Activated CD8-positive, alpha-beta memory T cell treated with anti-CD3 and anti-CD28 coated beads, Interleukin-2, amount 50 U/mL, for 1 hour (primary cell): ENCODE measurements around the gene PIP4K2A.
"Not testable (repeated sequence)": the region's sequence is repeated elsewhere in the genome, so short reads cannot be mapped to it uniquely, and the experiment has no call there.

Experiments used
- DNase-seq: peaks from one replicate; pipeline ENCODE4 v3.0.0-alpha.2; 2020; ENCODE audit errors: extremely low read depth

The PIP4K2A gene

GRCh38 chr10:22514414-22514758 lies 200.0 kb downstream of the PIP4K2A start:
- DNase-seq: not testable (repeated sequence)

- DNase-seq: not testable (repeated sequence)
Observed at GRCh38 chr10:22513483-22514413, 200.6 kb downstream of the PIP4K2A start.

- not testable (repeated sequence) for DNase-seq
Observed at GRCh38 chr10:22512015-22512414, 202.4 kb downstream of the PIP4K2A start.

GRCh38 chr10:22508214-22508613 lies 206.2 kb downstream of the PIP4K2A start:
- DNase-seq: not testable (repeated sequence)

GRCh38 chr10:22505911-22506685 lies 208.3 kb downstream of the PIP4K2A start:
- no peak for DNase-seq

DNA sequence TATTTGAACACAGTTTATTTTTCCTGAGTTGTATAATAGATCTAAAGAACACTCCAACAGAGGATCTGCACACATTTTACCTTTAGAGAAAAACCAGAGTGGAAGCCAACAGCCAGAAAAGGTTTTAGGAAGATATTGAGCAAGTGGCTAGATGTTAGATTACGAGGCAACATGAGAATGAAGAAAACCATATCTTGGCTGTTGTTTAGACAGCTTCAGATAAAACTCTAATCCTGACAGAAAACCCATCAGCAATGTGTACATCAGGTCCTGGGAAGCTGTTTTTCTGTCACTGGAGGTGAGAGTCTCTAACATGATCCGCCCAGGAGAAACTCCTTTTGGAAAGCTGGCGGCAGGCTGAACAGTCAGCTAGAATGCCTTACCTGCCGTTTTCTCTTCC lies 209.6 kb downstream of the PIP4K2A start:
- DNase-seq: no peak

- no peak for DNase-seq
Observed at GRCh38 chr10:22503315-22504088, 210.9 kb downstream of the PIP4K2A start.

DNA sequence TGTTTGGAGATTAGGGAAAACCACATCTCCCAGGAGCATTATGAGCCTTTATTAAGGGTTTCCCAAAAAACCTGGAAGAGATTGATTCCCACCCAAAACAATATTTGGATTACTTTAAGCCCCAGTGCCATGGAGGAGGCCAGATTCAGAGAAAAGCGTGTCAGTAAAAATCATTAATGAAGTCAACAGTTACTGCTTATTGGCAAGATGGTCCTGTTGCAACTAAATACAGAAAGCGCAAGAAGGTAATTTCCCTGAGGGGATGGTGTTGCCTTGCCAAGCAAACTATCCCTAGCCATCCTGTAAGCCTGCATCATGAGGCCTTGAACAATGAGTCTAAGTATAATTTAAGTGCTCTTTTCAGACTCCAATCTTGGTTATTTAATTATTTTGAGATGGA lies 212.5 kb downstream of the PIP4K2A start:
- DNase-seq: no peak

- DNase-seq: no peak
Observed at GRCh38 chr10:22501413-22501812, 213.0 kb downstream of the PIP4K2A start.

GRCh38 chr10:22500656-22501340 lies 213.6 kb downstream of the PIP4K2A start:
- DNase-seq: no peak

DNA sequence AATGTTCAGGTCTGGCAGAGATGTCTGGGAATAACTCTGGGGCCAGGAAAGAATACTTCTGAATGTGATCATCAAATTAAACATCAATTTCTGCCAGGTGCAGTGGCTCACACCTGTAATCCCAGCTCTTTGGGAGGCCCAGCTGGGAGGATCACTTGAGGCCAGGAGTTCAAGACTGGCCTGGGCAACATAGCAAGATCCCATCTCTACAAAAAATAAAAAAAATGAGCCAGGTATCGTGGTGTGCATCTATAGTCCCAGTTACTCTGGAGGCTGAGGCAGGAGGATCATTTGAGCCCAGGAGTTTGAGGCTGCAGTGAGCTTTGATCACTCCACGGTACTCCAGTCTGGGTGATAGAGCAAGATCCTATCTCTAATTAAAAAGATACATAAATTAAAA lies 214.4 kb downstream of the PIP4K2A start:
- not testable (repeated sequence) for DNase-seq

DNA sequence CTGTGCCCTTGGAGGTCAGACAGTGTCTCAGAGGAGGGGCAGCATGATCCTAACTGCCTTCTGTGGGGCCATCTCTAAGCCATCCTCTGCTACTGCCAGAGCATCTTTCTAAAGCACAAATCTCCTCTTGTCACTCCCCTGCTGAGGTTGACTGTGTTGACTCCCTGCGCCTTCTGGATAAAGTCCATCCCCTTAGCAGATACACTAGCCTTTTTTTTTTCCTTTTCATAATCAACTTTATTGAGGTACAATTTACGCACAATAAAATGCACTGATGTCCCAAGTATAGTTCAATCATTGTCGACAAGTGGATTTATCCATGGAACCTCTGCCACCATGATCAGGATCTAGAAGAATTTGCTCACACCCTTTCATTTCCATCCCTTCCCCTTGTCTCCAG lies 219.0 kb downstream of the PIP4K2A start:
- no peak for DNase-seq

- DNase-seq: no peak
Observed at GRCh38 chr10:22494007-22494406, 220.4 kb downstream of the PIP4K2A start.

DNA sequence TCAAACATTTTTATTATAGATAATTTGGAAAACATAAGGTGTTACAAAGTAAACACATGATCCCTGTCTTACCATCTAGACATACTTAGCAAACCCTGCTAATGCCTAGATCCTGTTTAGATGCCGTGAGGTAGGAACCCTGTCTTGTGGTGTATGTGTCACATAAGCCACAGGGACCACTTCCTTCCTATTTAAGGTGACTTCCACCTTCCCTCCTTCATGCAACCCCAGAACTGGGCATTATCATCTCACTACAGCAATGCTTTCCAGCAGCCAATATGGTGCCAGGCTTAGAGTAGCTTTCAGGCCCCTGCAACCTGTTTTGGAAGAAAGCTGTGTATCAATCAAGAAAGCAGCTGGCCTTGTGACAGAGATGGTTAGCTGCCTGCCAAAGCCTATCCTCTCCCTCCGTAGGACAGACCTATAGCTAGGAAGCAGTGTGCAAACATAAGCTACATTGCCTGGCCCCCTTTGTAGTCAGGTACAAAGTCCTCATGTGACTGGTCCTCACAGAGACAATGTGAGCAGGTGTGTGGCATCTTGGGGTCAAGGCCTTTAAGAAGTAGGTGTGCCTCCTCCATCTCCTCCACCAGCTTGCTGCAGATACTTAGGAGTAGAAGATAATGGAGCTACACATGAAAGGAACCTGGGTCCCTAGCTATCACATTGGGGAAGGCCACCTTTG lies 222.3 kb downstream of the PIP4K2A start:
- DNase-seq: no peak

- DNase-seq: no peak
Observed at GRCh38 chr10:22491480-22491879, 222.9 kb downstream of the PIP4K2A start.

DNA sequence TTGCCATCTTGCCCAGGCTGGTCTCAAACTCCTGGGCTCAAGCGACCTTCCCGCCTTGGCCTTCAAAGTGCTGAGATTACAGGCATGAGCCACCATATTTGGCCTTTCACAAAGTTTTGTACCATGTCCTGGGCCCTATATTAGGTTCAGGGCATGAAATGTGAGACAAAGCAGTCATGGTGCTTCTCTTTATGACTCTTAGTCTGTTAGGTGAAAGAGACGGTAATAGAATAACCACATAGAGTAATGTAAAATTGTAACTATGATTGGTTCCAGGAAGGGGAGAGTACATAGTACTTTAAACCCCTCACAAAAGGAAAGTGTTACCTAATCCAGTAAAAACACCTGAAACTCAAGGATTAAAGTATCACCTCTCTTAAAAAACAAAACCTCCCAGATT lies 224.4 kb downstream of the PIP4K2A start:
- no peak for DNase-seq

GRCh38 chr10:22489467-22489866 lies 224.9 kb downstream of the PIP4K2A start:
- DNase-seq: no peak

- no peak for DNase-seq
Observed at GRCh38 chr10:22486431-22486830, 227.9 kb downstream of the PIP4K2A start.
